ENCODE measurements around the gene JUN. TPM values are rescaled to one million over a fixed set of nuclear protein-coding genes. Genes with fewer than 3 reads are reported as not detected.

Gene JUN
- total RNA-seq, 1 experiment from 2014 or later = 71.5 TPM

- Mint-ChIP-seq H3K27me3 (ENCODE audit: insufficient read depth, unreplicated experiment) (no peaks in the 10 kb centered on the region), H3K27ac (ENCODE audit: low read depth, unreplicated experiment) (peak overlapping the region; percentile 76), H3K4me1 (ENCODE audit: insufficient read depth, unreplicated experiment) (peaks cover 23% of the 10 kb centered on the region), H3K36me3 (ENCODE audit: insufficient read depth, unreplicated experiment) (peaks cover 46% of the 10 kb centered on the region), H3K4me3 (ENCODE audit: unreplicated experiment) (peak overlapping the region; percentile 91), H3K9me3 (ENCODE audit: unreplicated experiment) (no peaks in the 10 kb centered on the region)
- no TSS peak for BruUV-seq (replicated peaks)
- ChIA-PET POLR2A (interaction anchor here (0.8 to 9.2 kb wide), 36 partner anchors 12 to 1035 kb away, joined by 3 to 98 read pairs (median 6); partner anchors contain the start of genes FGGY and HOOK1), CTCF (interaction anchor here (0.6 to 4.0 kb wide), 10 partner anchors 11 to 1051 kb away, joined by 3 to 22 read pairs (median 4); no protein-coding TSS in a partner anchor)
- DNase-seq (ENCODE audit: unreplicated experiment) = peak; percentile 69
- TF ChIP-seq, protein P1, sequence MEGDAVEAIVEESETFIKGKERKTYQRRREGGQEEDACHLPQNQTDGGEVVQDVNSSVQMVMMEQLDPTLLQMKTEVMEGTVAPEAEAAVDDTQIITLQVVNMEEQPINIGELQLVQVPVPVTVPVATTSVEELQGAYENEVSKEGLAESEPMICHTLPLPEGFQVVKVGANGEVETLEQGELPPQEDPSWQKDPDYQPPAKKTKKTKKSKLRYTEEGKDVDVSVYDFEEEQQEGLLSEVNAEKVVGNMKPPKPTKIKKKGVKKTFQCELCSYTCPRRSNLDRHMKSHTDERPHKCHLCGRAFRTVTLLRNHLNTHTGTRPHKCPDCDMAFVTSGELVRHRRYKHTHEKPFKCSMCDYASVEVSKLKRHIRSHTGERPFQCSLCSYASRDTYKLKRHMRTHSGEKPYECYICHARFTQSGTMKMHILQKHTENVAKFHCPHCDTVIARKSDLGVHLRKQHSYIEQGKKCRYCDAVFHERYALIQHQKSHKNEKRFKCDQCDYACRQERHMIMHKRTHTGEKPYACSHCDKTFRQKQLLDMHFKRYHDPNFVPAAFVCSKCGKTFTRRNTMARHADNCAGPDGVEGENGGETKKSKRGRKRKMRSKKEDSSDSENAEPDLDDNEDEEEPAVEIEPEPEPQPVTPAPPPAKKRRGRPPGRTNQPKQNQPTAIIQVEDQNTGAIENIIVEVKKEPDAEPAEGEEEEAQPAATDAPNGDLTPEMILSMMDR (IDR thresholded peaks at IDR 0.05; ENCODE audit: unreplicated experiment) = no peak
- intact Hi-C loops (cut with micrococcal nuclease) = loop anchor here (5.0 to 10.0 kb wide), 4 partner anchors 265 to 647 kb away; no protein-coding TSS in a partner anchor
Measured at GRCh38 chr1:58779801-58780382, 4.0 kb downstream of the JUN start.

DNA sequence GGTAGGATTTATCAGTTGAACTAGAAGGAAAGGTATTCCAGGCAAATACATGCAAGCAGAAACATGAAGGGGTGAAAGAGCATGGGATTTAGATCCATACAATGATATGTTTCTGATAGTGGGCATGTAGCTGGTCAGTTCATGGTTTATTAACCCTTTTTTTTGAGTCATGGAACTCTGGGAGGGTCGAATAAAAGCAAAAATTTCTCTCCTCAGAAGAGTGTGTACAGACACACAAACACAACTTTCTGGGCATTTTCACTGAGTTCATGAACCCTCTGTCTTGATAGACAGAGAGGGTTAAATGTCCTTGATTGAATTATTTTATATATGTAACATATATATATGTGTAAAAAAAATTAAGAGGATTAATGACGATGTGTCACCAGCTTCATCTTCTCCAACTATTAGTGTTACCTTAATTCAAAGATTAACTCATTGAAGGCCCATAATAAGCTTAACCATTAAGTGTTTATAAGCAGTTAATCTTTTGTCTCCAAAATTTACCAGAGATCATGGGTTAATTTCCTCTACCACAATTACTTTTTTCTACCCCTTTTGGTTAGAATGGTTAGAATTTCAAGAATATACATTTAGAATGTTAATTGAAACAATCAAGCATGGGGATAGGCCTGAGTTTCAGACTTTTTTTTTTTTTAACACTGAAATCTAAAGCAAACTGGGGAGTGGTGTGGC, 4.6 kb downstream of the JUN start:
- CTCF ChIA-PET = interaction anchor here (0.5 to 4.0 kb wide), 17 partner anchors 10 to 1052 kb away, joined by 3 to 22 read pairs (median 3); no protein-coding TSS in a partner anchor
- Mint-ChIP-seq H3K4me3 (ENCODE audit: unreplicated experiment) (peak overlapping the region; percentile 91), H3K9me3 (ENCODE audit: unreplicated experiment) (no peaks in the 10 kb centered on the region), H3K4me1 (ENCODE audit: insufficient read depth, unreplicated experiment) (peaks cover 23% of the 10 kb centered on the region), H3K36me3 (ENCODE audit: insufficient read depth, unreplicated experiment) (peaks cover 45% of the 10 kb centered on the region), H3K27me3 (ENCODE audit: insufficient read depth, unreplicated experiment) (no peaks in the 10 kb centered on the region), H3K27ac (ENCODE audit: low read depth, unreplicated experiment) (peak overlapping the region; percentile 76)
- BruUV-seq (replicated peaks) = no TSS peak
- intact Hi-C loops (cut with micrococcal nuclease) = no loop called here
- POLR2A ChIA-PET = interaction anchor here (0.6 to 9.2 kb wide), 38 partner anchors 11 to 1036 kb away, joined by 3 to 98 read pairs (median 5); partner anchors contain the start of genes FGGY, HOOK1 and TACSTD2
- no peak for DNase-seq (ENCODE audit: unreplicated experiment)
- TF ChIP-seq, protein P1 (IDR thresholded peaks at IDR 0.05; ENCODE audit: unreplicated experiment) = no peak

DNA sequence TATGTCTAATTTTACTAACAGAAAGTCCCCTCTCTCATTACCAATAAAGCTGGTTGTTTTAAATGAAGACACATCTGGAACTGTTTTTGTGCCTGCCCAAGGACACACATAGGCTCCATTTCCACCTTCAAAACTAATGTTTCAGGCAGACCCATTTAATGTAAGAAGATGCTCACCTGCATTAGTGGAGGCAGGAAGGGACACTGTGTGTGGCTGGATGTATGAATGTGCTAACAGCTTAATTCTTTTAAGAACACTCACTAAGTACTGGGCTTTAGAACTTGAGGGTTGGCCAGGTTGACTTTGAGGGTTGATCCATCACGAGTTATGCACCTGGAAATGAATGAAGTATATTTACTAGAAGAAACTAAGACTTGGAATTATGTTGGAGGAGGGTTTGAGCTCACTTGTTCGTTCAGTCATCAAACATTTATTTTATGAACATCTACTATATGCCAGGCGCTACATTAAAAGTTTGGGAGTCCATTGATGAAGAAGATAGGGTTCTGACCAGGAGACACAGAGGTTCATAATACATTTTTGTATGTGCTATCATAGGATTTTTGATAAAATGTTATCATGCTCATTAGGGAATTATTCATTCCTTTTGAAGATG, 5.4 kb downstream of the JUN start:
- Mint-ChIP-seq H3K4me3 (ENCODE audit: unreplicated experiment) (no peak overlapping the region), H3K4me1 (ENCODE audit: insufficient read depth, unreplicated experiment) (peaks cover 30% of the 10 kb centered on the region), H3K36me3 (ENCODE audit: insufficient read depth, unreplicated experiment) (peaks cover 38% of the 10 kb centered on the region), H3K9me3 (ENCODE audit: unreplicated experiment) (no peaks in the 10 kb centered on the region), H3K27me3 (ENCODE audit: insufficient read depth, unreplicated experiment) (no peaks in the 10 kb centered on the region), H3K27ac (ENCODE audit: low read depth, unreplicated experiment) (peak overlapping the region; percentile 76)
- POLR2A ChIA-PET = interaction anchor here (1.0 to 9.2 kb wide), 17 partner anchors 10 to 980 kb away, joined by 3 to 98 read pairs (median 6); partner anchors contain the start of genes FGGY and TACSTD2
- intact Hi-C loops (cut with micrococcal nuclease) = no loop called here
- no TSS peak for BruUV-seq (replicated peaks)
- DNase-seq (ENCODE audit: unreplicated experiment) = no peak
- TF ChIP-seq, protein P1 (IDR thresholded peaks at IDR 0.05; ENCODE audit: unreplicated experiment) = no peak
- CTCF ChIA-PET = interaction anchor here (0.5 to 3.2 kb wide), 11 partner anchors 10 to 981 kb away, joined by 3 to 22 read pairs (median 4); no protein-coding TSS in a partner anchor
